SK-MEL-5 (cell line): ENCODE results near the gene PNPLA2. TPM values are rescaled to one million over a fixed set of nuclear protein-coding genes. Genes with fewer than 3 reads are reported as not detected.

Experiments
- DNase-seq: peaks from one replicate; pipeline ENCODE4 v3.0.0-alpha.2; 2016; ENCODE audit warnings: low read depth, low spot score
- in situ Hi-C: cut with HindIII; loops from 2 replicates; pipeline ENCODE4 v1.10.0; 2016; ENCODE audit warnings: low sequenced_read_pairs, high pct_unique_total_duplicates, low pct_unique_long_range_greater_than_20kb
- total RNA-seq: library from RNA; depleted of rRNA; stranded (reverse); fragments of >200 nt; shearing (Covaris generic); gene quantifications from 2 replicates; pipeline ENCODE4 v1.2.3, GENCODE V29; 2014

PNPLA2 gene
- total RNA-seq, 1 experiment from 2014 or later = 6.3 TPM

DNA sequence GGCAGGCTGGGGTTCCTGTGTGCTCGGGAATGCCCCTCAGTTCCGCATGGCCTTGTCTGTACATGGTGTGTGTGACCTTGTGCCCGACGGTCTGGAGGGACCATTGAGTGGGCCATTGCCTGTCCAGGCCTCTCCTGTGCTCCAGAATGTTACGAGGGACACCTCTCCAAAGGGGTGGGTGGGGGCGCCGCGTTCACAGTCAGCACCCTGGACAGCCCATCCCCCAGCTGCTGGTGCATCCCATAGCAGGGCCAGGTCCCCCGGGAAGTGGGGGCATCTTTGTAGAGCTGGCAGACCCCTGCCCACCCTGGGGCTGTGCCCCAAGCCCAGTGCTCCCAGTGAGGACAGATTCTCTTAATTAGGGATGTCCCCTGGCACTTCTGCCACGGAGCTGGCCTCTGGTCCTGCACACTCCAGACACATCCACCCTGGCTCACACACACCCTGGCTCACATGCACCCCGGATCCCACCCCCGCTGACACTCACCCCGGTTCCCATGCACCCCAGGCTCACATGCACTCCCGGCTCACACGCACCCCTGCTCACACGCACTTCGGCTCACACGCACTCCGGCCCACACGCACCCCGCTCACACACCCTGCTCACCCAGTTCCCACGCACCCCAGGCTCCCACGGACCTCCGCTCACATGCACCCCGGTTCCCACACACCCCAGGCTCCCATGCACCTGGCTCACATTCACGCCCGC lies 39.5 kb downstream of the PNPLA2 start:
- in situ Hi-C loops = no loop called here
- no peak for DNase-seq

DNA sequence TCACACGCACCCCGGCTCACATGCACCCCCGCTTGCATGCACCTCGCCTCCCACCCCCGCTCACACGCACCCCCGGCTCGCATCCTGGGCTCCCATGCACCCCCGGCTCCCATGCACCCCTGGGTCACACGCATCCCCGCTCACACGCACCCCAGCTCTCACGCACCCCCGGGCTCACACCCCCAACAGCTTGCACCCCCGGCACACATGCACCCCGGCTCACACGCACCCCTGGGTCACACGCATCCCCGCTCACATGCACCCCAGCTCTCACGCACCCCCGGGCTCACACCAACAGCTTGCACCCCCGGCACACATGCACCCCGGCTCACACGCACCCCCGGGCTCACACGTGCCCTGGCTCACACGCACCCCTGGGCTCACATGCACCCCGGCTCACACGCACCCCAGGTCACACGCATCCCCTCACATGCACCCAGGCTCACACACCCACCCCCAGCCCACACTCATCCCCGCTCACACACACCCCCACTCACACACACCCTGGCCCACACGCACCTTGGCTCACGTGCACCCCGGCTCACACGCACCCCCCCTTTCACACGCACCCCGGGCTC lies 40.1 kb downstream of the PNPLA2 start:
- in situ Hi-C loops = no loop called here
- DNase-seq = no peak

- in situ Hi-C loops = no loop called here
- DNase-seq = no peak
Observed at GRCh38 chr11:859394-860131, 40.8 kb downstream of the PNPLA2 start.

- DNase-seq = no peak
- in situ Hi-C loops = no loop called here
Observed at GRCh38 chr11:860234-861104, 41.8 kb downstream of the PNPLA2 start.

- no peak for DNase-seq
- in situ Hi-C loops = no loop called here
Observed at GRCh38 chr11:861105-861479, 42.4 kb downstream of the PNPLA2 start.

GRCh38 chr11:862081-862661 lies 43.5 kb downstream of the PNPLA2 start:
- DNase-seq = no peak
- in situ Hi-C loops = no loop called here

GRCh38 chr11:862696-863022 lies 43.9 kb downstream of the PNPLA2 start:
- in situ Hi-C loops = no loop called here
- no peak for DNase-seq

- no peak for DNase-seq
Observed at GRCh38 chr11:863023-863909, 44.6 kb downstream of the PNPLA2 start.

DNA sequence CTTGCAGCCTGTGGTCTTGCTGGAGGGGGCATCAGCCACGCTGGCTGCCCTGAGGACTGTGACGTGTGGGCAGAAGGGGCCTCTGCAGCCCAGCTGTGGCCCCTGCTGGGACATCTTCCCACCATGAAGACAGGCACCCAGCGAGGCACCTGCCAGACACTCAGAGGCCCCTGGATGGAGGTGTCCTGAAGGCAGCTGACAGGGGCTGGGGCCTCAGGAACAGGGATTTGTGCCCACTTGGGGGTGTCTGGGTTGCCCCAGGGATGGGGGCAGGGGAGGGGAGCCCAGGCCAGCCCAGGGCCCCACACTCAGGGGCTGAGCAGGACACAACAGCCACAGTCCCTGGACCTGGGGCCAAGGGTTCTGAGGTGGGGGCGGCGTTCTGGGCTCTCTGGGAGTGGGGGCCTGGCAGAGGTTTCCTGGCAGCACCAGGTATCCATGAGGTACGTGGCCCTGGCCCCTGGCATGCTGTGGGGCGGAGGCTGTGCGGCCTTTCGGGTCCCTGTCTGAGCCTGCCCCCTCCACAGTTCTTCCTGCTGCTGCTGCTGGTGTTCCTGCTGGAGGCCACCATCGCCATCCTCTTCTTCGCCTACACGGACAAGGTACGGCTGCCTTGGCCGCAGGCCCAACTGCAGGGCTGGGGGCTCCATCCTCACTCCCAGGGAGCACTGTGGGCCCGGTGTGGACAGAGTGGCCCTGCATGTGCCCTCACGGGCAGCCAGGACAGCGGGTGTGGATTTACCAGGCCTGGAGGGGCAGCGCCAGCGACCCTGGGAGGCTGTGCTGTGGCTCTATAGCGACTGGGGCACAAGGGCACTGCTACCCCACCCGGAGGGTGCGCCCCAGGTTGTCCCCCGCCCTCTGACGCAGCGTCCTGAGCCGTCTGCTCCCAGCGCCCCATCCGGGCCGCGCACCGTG lies 45.5 kb downstream of the PNPLA2 start:
- no peak for DNase-seq
- in situ Hi-C loops = no loop called here

More at GRCh38 chr11:863023-863909, 44.6 kb downstream of the PNPLA2 start:
- in situ Hi-C loops = no loop called here

GRCh38 chr11:864898-865297 lies 46.2 kb downstream of the PNPLA2 start:
- in situ Hi-C loops = no loop called here

GRCh38 chr11:865462-866430 lies 47.0 kb downstream of the PNPLA2 start:
- in situ Hi-C loops = no loop called here
- no peak for DNase-seq

More at GRCh38 chr11:864898-865297, 46.2 kb downstream of the PNPLA2 start:
- no peak for DNase-seq

GRCh38 chr11:866481-866880 lies 47.8 kb downstream of the PNPLA2 start:
- in situ Hi-C loops = no loop called here
- no peak for DNase-seq

DNA sequence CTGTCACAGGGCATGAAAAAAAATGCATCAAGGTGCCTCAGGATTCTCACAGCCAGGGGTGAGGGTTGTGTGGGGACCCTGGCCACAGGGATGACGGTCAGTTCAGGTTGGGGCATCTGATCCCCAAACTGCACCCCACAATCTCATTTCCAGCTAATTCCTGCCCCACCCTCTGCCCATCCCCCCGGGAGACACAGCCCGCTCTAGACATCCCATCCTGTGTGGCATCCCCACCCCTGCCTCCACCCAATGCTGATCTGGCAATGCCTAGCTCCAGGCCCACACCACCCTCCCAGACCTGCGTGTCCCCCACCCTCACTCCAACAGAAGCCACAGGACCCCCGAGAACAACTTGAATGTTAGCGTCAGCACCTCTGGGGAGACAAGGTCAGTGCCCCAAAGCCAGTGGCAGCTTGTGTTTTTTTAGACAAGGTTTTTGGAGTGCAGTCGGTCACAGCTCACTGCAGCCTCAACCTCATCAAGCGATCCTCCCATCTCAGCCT lies 49.2 kb downstream of the PNPLA2 start:
- in situ Hi-C loops = no loop called here
- DNase-seq = no peak

DNA sequence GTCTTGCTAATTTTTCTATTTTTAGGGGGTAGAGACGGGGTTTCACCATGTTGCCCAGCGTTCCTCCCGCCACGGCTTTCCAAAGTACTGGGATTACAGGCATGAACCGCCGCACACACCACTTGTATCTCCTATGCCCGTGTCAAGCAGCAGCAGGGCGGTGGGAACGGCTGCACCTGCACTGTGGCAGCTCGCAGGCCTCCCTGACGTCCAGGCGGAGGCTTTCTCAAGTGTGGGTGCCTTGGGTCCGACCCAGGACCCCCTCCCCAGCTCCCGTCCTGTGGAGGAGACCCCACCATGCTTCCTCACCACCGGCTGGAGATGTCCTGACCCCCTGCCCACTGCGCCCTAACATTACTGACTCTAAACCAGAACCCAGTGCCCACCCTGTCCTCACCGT lies 49.7 kb downstream of the PNPLA2 start:
- no peak for DNase-seq
- in situ Hi-C loops = no loop called here

GRCh38 chr11:868802-869201 lies 50.1 kb downstream of the PNPLA2 start:
- in situ Hi-C loops = no loop called here
- no peak for DNase-seq
